ENCODE data around the gene PNMA8B.
"Not testable (repeated sequence)": the region's sequence is repeated elsewhere in the genome, so short reads cannot be mapped to it uniquely, and the experiment has no call there.

Gene PNMA8B, protein sequence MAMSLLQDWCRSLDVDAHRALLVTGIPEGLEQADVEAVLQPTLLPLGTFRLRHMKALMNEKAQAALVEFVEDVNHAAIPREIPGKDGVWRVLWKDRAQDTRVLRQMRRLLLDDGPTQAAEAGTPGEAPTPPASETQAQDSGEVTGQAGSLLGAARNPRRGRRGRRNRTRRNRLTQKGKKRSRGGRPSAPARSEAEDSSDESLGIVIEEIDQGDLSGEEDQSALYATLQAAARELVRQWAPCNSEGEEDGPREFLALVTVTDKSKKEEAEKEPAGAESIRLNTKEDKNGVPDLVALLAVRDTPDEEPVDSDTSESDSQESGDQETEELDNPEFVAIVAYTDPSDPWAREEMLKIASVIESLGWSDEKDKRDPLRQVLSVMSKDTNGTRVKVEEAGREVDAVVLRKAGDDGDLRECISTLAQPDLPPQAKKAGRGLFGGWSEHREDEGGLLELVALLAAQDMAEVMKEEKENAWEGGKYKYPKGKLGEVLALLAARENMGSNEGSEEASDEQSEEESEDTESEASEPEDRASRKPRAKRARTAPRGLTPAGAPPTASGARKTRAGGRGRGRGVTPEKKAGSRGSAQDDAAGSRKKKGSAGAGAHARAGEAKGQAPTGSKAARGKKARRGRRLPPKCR

DNA sequence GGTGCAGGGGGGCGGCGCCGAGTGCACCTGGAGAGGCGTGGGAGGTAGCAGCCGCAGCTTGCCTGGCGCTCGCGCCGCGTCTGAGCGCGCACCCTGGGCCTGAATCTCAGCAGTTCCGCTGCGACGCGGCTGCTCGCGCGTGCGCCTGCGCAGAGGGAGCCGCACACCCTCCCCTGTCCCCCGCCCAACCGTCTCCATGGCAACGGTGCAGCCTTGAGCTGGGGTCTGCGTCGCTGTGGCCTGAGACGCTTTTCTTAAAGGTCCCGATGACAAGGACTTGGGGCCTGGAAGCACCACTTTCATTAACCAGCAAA, at the start of gene PNMA8B:
Gene PNMA8B (minus strand): TSS at position 82 of the 314 bp plus-strand sequence. CDS start 402 bp downstream, outside the sequence.
- no peak for DNase-seq (ENCODE audit: low spot score)

DNA sequence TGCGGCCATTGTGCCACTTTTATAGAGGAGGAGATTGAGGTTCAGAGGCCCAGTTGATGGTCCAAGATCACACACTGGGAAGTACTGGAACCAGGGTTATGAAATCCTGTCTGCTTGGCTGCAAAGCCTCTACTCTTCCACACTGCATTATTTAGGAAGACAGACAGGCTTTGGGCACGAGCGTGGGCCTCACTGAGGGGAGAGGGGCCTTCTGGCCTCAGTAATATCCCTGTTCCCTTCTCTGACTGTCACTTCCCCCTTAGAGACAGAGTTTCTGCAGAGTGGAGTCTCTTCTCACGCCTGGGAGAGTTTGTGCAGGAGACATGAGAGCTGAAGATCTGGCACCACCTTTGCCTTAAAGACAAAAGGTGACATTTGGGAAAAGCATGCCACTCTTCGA, 49.0 kb upstream of the PNMA8B start:
- DNase-seq (ENCODE audit: low spot score) = no peak

DNA sequence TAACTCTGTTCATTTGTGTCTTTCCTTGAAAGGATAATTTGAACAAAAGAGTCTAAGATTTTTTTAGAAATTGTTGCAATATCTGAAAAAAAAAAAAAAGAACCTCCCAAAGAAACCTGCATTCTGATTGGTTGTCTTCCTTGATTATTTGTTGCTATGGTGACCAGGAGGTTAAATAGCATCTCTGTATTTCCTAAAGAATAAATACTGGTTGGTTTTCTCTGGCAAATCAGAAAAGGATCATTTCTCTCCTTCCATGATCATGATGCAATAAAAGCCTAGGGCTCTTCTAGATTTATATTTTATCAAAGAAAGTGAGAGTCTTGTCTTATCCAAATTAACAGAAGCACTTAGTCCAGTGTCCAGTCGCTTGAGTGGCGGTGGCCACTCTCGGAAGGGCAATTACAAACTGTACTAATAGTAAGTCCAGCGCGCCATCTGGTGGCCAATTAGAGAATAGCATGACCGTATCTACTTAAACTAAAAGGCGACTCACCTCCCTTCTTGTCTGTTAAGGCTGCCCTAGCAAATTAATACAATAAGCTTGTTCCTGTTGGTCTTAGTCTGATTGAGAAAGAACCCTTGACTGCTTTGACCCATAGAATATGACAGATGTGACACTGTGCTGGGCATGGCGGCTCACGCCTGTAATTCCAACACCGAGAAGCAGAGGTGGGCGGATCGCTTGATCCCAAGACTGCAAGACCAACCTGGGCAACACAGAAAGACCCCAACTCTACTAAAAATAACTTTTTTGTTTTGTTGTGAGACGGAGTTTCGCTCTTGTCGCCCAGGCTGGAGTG, 47.0 kb upstream of the PNMA8B start:
- DNase-seq (ENCODE audit: low spot score) = peak; percentile 77

DNA sequence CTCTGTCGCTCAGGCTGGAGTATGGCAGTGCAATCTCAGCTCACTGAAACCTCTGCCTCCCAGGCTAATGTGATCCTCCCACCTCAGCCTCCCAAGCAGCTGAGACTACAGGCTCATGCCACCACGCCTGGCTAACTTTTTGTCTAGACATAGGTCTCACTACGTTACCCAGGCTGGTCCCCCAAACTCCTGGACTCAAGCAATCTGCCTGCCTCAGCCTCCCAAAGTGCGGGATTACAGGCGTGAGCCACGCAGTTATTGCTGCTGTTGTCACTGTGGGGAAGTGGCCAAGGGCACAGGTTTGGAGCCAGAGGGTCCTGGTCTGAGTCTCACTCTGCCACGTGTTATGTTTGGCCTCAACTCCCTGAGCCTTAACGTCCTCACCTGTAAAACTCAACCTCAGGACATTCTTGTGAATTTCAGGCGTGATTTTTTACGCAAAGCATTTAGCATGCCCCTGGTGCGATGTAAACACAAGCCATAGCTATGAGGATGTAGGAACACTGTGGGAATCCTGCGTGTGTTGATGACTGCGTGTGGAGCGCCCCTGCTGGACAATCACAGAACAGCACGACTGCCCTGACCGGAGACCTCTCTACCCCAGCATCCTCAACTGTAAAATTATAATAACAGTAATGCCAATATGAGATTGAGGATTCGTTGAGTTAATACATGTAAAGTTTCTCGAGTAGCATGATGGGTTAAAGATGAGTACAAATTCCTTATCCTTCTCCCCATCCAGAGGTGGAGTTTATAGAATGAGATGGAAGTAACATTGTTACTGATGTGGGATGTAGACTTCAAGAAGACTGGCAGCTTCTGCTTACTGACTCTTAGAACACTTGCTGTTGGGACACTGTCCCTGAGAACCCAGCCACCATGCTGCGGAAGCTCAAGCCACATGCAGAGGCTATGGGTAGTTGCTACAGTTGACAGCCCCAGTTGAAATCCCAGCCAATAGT, 41.8 kb upstream of the PNMA8B start:
- peak; percentile 67 for DNase-seq (ENCODE audit: low spot score)

DNA sequence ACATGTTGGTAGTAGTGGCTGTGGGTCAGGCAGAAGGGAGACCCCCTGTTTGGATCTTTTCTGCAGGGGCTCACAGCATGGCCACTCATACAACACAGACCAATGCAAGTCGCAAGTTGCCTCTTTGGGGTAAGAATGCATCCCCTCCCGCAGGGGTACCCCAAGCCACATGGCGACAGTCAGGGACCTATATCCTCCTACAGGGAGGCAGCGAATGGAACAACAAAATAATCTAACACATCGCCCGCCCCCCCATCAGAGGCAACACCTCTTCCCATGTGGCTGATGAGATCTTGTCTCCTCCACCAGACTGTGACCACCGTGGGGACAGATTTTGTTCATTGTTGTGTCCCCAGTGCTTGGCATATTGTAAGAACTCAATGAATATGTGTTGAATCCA, 40.7 kb upstream of the PNMA8B start:
- DNase-seq (ENCODE audit: low spot score) = no peak

DNA sequence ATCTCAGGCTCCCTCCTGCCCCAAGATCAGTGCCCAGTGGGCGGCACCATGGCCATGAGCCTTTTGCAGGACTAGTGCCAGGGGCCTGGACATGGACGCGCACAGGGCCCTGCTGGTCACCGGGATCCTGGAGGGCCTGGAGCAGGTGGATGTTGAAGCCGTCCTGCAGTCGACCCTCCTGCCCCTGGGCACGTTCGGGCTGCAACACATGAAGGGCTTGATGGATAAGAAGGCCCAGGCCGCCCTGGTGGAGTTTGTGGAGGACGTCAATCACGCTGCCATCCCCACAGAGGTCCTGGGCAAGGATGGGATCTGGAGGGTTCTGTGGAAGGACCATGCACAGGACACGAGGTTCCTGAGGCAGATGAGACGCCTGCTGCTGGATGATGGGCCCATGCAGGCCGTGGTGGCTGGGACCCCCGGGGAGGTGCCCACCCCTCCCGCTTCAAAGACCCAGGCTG, 38.0 kb upstream of the PNMA8B start:
- no peak for DNase-seq (ENCODE audit: low spot score)

DNA sequence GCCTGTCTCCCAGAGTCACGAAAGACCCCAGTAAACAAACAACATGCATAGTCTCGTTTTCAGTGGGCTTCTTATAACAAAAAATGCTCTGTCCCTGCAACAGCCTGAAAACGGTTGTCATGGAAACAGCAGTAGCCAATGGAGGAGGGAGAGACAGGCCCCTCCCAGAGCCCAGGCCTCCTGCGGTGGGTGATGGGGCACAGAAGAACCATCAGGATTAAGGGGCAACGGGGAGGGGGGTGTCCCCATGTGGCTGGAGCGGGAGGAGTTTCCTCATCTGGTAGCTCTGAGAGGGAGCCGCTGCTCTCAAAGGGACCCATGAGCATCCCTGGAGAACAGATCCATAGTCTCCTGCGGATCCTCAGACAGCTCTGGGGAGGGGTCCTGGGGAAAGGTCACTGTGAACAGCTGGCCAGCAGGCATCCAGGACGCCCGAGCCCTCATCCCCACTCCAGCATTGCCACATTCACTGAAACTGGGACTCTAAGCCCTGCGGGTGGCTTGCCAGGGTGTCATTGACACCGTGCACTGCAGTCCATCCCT, 37.5 kb upstream of the PNMA8B start:
- DNase-seq (ENCODE audit: low spot score) = no peak

DNA sequence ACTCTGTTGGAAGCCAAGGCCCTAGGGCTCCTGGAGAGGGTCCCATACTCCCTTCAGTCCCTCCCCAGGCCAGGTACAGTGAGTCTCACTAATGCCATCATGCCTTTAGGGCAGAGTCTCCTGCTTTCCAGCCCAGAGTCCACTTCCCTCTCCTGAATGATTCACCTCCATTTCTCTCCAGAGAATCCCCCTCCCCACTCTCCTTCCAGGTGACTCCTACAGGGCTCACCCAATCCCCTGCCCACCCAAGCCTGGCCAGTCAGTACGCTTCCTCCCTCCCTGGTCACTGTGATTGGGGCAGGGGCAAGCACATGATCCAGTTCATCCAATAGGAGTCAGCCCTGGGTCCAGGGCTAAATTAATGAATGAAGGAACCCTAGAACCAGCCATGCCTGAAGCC, 35.0 kb upstream of the PNMA8B start:
- no peak for DNase-seq (ENCODE audit: low spot score)

DNA sequence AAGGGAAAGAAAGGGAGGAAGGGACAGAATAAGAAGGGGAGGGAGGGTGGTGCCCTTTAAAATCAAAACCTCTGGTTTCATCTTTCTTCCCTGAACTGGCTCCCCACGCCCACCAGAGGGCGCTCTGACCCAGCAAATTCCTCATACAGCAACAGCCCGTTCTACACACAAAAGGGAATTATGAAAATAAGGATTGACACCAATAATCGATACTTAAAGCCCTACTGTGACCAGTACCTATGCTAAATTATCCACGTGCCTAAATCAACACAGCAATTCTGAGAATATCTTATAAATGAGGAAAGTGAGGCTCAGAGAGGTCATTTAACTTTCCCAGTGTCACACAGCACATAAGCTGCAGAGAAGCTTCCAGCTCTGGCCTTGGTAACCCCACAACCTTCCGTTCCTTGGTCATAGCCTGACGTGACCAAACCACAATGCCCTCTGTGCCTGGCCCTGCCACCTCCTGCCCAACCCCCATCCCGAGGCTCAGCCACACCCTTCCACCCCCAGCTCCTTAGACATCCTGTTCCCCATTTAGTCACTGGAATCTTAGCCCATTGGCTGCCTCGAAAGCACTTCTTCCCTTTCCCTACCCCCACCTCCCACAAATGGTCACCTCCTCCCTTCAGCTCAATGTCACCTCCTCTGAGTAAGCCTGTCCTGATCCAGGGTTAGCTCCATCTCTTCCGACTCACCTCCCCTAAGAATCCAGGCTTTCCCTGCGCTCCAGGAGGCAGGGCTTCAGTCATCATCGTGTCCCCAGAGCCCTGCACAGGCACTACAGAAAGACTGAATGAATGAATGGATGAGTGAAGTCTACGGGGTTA, 34.2 kb upstream of the PNMA8B start:
- peak; percentile 78 for DNase-seq (ENCODE audit: low spot score)

DNA sequence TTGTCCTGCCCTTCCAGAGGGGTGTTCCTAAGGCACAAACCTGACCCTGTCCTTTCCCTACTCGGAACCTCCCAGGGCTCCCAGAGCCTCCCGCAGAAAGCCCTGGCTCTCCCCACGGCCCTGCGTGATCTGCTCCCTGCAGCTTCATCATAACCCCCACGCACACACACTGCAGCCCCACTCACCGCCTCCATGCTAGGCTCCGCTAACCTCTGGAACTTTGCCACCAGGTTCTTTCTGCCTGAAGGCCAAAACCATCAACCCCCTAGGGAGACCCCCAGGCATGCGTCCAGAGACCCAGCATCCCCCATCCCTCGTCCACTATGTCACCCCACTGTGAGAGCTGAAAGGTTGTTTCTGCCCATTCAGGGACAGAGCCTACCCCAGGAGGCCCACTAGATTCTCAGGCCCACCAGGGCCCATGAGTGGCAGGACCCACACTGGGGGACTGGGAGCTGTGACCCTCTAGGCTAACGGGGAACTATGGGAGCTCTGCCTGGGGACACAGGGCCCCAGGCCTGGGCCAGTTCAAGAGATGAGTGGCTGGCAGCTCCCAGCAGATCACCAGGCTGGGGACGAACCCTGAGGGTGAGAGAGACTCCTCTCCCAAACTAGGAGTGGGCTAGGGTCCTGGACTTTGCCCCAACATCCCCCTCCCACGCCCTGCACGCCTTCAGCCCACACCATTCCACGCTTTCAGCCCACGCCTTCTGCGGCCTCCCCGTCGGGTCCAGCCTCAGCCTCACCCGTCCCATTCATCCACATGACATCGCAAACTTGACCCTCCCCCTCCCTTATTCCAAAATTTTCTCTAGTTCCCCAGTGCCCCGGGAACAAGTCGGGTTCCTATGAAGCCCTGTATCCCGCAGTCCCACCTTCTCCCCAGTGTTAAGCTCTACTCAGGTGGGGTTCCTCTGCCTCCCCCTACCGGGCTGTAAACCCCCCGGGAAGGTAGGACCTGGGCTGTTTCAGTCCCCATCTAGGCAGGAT, 33.2 kb upstream of the PNMA8B start:
- no peak for DNase-seq (ENCODE audit: low spot score)

DNA sequence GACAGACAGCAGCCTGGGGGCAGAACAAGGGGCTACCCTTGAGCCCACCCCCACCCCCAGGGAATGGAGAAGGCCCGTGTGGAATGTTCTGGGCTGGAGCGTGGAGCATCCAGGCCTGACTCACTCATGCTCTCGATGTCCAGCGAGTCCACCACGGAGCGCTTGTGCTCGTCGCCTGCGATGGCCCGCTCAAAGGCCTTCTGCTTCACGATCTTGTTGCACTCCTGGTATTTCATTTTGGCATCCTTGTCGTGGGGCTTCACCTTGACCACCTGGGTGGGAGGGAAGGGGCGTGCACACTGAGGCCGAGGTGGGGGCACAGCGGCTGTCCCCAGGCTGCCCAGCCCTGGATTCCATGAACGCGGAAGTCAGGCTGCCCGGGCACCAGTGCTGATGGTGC, 31.1 kb upstream of the PNMA8B start:
- not testable (repeated sequence) for DNase-seq (ENCODE audit: low spot score)

DNA sequence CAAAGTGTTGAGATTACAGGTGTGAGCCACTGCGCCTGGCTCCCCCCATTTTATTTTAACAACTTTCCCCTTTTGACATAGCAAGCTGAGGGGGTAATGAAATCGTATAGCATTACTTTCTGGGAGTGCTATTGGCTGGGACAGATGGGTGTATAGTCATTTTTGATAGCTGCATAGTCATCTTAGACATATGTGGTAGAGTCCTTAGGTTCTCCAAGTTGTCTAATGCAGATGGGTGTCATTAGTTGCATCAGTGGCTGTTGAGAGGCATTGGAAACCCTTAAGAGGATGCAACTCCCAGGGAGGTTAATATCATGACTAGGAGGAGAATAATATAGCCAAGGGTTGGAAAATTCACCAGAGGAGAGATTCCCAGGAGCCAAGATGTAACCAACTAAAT, 28.6 kb upstream of the PNMA8B start:
- DNase-seq (ENCODE audit: low spot score) = no peak

DNA sequence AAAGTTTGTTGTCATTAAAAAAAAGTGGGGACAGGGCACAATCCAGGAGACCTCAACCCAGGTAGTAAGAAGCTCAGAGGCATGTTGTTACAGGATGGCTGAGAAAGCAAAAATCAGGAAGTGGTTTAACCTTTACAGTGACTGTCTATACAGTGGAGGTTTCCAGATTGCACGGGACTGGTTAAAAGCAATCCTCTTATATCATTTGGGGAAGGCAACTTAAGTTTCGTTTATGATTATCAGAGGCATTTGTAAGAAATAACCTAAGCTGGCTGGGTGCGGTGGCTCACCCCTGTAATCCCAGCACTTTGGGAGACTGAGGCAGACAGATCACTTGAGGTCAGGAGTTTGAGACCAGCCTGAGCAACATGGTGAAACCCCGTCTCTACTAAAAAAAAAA, 27.3 kb upstream of the PNMA8B start:
- peak; percentile 59 for DNase-seq (ENCODE audit: low spot score)

DNA sequence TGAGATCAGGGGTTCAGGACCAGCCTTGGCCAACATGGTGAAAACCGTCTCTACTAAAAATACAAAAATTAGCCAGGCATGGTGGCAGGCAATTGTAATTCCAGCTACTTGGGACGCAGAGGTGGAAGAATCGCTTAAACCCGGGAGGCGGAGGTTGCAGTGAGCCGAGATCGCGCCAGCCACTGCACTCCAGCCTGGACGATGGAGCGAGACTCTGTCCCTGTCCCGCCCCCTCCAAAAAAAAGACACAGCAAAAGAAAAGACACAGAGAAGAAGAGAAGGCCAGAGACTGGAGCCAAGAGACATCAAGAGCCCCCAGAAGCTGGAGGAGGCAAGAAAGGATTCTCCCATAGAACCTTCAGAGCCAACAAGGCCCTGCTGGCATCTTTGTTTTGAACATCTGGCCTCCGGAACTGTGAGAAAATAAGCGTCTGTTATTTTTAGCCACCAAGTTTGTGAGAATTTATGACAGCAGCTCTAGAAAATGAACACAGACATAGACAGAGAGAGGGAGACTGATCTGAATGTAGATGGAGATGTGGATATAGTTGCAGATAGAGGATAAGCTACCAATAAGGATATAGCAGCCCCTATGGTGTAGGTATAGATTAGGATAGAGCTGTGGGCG, 25.7 kb upstream of the PNMA8B start:
- DNase-seq (ENCODE audit: low spot score) = no peak

DNA sequence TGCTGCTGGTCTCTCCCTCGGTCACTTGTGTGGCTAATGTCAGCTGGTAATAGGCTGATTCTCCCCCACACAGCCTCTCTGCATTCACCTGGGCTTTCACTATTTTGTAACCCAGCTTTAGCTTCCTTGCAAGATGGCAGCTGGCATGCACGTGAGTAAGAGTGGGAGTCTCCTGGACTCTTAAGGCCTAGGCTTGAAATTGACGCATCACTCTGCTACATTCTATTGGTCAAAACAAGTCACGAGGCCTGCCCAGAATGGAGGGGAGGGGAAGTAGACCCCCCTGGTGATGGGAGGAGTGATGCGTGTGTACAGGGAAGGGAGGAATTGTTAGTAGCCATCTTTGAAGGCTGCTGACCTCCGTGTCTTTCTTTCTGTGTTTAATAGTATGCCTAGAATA, 24.9 kb upstream of the PNMA8B start:
- no peak for DNase-seq (ENCODE audit: low spot score)

DNA sequence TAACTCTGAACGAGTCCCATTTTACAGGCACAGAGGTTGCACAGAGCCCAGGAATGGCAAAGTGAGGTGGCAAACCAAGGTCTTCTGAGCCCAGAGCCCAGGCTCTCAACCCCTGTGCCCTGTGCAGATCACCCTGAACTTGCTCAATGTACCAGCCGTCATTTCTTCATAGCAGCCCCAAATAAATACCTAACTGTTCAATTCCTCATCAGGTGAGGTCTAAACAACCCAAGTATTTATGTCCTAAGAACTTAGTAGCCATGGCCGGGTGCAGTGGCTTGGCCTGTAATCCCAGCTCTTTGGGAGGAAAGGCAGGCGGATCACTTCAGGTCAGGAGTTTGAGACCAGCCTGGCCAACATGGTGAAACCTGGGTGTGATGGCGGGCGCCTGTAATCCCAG, 21.8 kb upstream of the PNMA8B start:
- no peak for DNase-seq (ENCODE audit: low spot score)

DNA sequence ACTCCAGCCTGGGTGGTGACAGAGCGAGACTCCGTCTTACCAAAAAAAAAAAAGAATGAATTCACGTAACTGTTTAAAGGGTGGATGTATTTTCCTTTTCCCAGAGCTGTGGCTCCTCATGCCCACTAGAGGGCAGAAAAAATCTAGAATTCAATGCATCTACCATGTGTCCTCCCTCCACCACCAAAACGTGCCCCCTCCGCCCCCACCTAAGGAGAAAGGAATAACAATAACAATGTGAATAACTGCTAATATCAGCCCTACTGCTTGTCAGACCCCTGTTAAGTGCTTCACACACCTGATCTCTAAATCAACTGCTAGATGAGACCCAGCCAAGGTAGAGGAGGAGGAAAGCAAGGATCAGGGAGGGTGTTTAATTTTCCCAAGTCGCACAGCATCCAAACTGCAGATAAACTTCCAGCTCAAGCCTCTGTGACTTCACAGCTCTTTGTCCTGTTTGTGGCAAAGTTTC, 20.2 kb upstream of the PNMA8B start:
- DNase-seq (ENCODE audit: low spot score) = peak; percentile 42

DNA sequence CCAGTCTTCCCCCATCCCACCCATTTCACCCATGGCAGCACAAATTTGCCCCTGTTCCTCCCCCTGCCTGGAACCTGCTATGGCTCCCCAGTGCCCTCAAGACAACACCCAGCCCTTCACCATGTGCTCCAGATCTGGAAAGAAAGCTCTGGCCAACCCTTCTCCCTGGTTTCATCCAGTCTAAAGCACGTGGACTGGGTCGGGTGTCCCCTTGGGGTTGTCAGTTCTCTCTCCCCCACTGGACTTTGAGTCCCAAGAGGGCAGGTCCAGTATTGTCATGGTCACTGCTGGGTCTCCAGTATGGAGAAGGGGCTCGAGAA, 19.6 kb upstream of the PNMA8B start:
- no peak for DNase-seq (ENCODE audit: low spot score)
